Muscle of leg (tissue), 16 donors: ENCODE results near the gene AIP. TPM values are rescaled to one million over a fixed set of nuclear protein-coding genes. Genes with fewer than 3 reads are reported as not detected.

ENCODE experiments used
- DNase-seq: peaks from one replicate; pipeline ENCODE4 v3.0.0; 2013
- H3K27ac ChIP-seq: one replicate; pipeline ENCODE4 v1.5.1; 2013; ENCODE audit warnings: mild to moderate bottlenecking, low read length, control low read depth
- H3K27me3 ChIP-seq: one replicate; pipeline ENCODE4 v1.6.1; 2013; ENCODE audit warnings: low read length; ENCODE audit not compliant: control insufficient read depth, insufficient read depth
- H3K36me3 ChIP-seq: one replicate; pipeline ENCODE4 v1.6.1; 2013; ENCODE audit warnings: low read length; ENCODE audit not compliant: control insufficient read depth, insufficient read depth
- H3K4me1 ChIP-seq: one replicate; pipeline ENCODE4 v1.6.1; 2013; ENCODE audit warnings: low read length; ENCODE audit not compliant: control insufficient read depth, insufficient read depth
- H3K4me3 ChIP-seq: one replicate; pipeline ENCODE4 v1.5.1; 2013; ENCODE audit warnings: low read length, control low read depth
- H3K9me3 ChIP-seq: replicated peaks from 2 replicates; pipeline ENCODE4 v1.6.1; 2013; ENCODE audit warnings: low read depth, low read length; ENCODE audit not compliant: control insufficient read depth
- WGBS: methylation state at CpG from one replicate; pipeline ENCODE4 v1.1.5; 2013; ENCODE audit warnings: missing lambda C conversion rate; ENCODE audit not compliant: insufficient coverage; 5-methylcytosine and 5-hydroxymethylcytosine counted together
- long read RNA-seq, 11 donors: transcript quantifications; one replicate each; lab custom pipeline, GENCODE V29; 2026
- polyA plus RNA-seq, 8 donors: library from polyadenylated mRNA; unstranded; fragments of 120-200 nt; gene quantifications; one replicate each; pipeline versions ENCODE4 v1.2.1 to v1.2.3, GENCODE V29; 2013; ENCODE audit warnings: inconsistent platforms in 1 of 8, low replicate concordance in 1 of 8; ENCODE audit not compliant: insufficient read length in 8 of 8, insufficient read depth in 1 of 8
- total RNA-seq: library from RNA; stranded (reverse); fragments of 120-200 nt; gene quantifications from one replicate; pipeline ENCODE4 v1.2.4, GENCODE V29; 2013

AIP gene
- total RNA-seq = 59.5 TPM
- 10 to 100 TPM; 41.2 to 60.3 (median 52.1) TPM for polyA plus RNA-seq
- long read RNA-seq, donor 1, transcript AIP-201 (6 exons, 1,221 nt) = major isoform, 12 of 12 reads
- long read RNA-seq, donor 1, partial matches to known transcripts = 0 of 12 reads
- long read RNA-seq, donor 1, other reads (novel, unspliced or antisense) = 0 of 12 reads
- long read RNA-seq, donor 2, partial matches to known transcripts = 0 of 4 reads
- long read RNA-seq, donor 2, other reads (novel, unspliced or antisense) = 0 of 4 reads
- long read RNA-seq, donor 3, transcript AIP-201 (6 exons, 1,221 nt) = major isoform, 17 of 19 reads
- long read RNA-seq, donor 3, partial matches to known transcripts = 0 of 19 reads
- long read RNA-seq, donor 3, other reads (novel, unspliced or antisense) = 0 of 19 reads
- long read RNA-seq, donor 4, transcript AIP-201 (6 exons, 1,221 nt) = major isoform, 6 of 7 reads
- long read RNA-seq, donor 4, partial matches to known transcripts = 0 of 7 reads
- long read RNA-seq, donor 4, other reads (novel, unspliced or antisense) = 0 of 7 reads
- long read RNA-seq, donor 5, transcript AIP-201 (6 exons, 1,221 nt) = major isoform, 37 of 37 reads
- long read RNA-seq, donor 5, partial matches to known transcripts = 0 of 37 reads
- long read RNA-seq, donor 5, other reads (novel, unspliced or antisense) = 0 of 37 reads
- long read RNA-seq, donor 6, transcript AIP-201 (6 exons, 1,221 nt) = major isoform, 44 of 46 reads
- long read RNA-seq, donor 6, partial matches to known transcripts = 0 of 46 reads
- long read RNA-seq, donor 6, other reads (novel, unspliced or antisense) = 0 of 46 reads
- long read RNA-seq, donor 7, transcript AIP-201 (6 exons, 1,221 nt) = major isoform, 31 of 31 reads
- long read RNA-seq, donor 7, partial matches to known transcripts = 0 of 31 reads
- long read RNA-seq, donor 7, other reads (novel, unspliced or antisense) = 0 of 31 reads
- long read RNA-seq, donor 8, transcript AIP-201 (6 exons, 1,221 nt) = major isoform, 19 of 27 reads
- long read RNA-seq, donor 8, partial matches to known transcripts = 7 of 27 reads
- long read RNA-seq, donor 8, other reads (novel, unspliced or antisense) = 0 of 27 reads
- long read RNA-seq, donor 9, transcript AIP-201 (6 exons, 1,221 nt) = major isoform, 17 of 17 reads
- long read RNA-seq, donor 9, partial matches to known transcripts = 0 of 17 reads
- long read RNA-seq, donor 9, other reads (novel, unspliced or antisense) = 0 of 17 reads
- long read RNA-seq, donor 10, transcript AIP-201 (6 exons, 1,221 nt) = major isoform, 24 of 25 reads
- long read RNA-seq, donor 10, partial matches to known transcripts = 0 of 25 reads
- long read RNA-seq, donor 10, other reads (novel, unspliced or antisense) = 0 of 25 reads
- long read RNA-seq, donor 11, transcript AIP-201 (6 exons, 1,221 nt) = major isoform, 31 of 31 reads
- long read RNA-seq, donor 11, partial matches to known transcripts = 0 of 31 reads
- long read RNA-seq, donor 11, other reads (novel, unspliced or antisense) = 0 of 31 reads

DNA sequence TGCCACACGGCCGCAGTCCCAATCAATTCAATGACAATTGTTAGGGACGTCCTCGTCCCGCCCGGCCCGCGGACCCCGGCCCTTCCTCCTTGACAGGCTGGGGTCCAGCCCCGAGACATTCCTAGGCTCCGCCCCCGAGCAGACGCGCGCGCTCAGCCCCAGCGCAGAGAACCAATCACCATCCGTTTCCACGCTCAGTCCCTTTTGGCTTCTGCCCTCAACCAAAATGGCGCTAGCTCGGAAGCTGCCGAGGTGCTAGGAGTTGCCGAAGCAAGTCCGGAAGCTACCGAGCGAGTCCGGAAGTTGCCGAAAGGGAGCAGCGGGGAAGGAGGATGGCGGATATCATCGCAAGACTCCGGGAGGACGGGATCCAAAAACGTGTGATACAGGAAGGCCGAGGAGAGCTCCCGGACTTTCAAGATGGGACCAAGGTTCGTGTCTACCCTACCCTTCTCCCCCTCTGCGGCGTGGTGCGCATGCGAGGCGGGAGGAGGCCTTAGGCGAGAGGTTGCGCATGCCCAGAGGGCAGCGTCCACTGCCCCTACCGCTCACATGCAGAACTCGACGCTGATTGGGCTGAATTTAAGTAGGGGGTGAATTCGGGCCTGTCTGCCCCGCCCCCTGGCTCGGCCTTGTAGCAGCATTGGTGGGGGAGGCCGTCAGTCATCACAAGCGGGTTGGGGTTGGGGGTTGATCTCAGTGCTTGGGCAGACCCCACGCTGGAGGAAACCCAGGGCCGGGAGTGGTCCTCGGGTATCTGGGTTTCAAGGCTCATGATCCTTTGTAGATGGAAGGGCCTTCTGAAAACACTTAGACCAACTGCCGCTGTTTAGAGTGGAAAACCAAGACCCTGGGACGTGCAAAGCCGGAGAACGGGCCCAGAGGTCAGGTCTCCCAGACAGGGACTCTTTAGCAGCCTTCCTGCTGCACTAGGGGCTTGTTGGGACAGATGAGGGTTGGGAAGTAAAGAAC is at the start of gene AIP:
Gene AIP, plus strand, starts transcription at position 200 of the 972 bp plus-strand sequence. Its CDS starts 133 bp downstream, at position 333.
- Histone ChIP-seq H3K27me3 (no peaks in the 10 kb centered on the region), H3K4me3 (peak within 1 kb of the TSS; percentile 72), H3K4me1 (peaks cover 17% of the 10 kb centered on the region), H3K27ac (peak within 1 kb of the TSS; percentile 95), H3K9me3 (peaks cover 2% of the 10 kb centered on the region), H3K36me3 (peaks cover 22% of the 10 kb centered on the region)
- WGBS = 4% methylated on average over 54 of the region's 60 CpGs
- peak; percentile 100 for DNase-seq

DNA sequence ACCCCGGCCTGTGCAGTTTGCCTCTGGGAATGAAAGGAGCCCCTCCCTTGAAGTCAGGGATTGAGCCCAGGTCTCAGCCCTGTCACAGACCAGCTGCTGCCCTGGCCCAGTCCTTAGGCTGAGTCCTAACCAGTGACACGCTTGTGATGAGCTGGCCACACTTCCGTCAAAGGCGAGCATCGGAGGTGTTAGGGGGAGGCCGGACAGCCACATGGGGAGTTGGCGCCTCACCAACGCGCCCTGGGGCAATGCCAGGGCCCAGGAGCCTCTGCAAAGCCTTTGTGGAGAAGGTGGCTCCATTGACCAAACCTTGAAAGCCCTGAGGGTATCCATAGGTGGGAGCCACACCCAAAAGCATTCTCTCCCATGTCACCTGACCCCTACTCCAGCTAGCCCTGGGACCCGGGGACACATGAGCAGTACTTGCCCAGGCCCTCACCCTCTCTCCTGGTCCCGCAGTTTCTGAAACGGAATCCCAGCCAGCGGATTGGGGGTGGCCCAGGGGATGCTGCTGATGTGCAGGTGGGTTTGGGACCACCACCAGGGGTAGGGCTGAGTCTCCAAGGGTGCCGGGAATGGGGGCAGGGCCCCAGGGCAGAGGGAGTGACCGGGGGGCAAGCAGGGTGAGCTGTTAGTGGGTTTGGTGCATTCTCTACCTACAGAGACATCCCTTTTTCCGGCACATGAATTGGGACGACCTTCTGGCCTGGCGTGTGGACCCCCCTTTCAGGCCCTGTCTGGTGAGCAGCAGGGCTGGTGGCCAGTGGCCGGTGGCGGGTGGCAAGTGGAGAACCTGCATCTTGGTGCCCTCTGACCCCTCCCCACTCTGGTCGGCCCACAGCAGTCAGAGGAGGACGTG is 49.1 kb upstream of the AIP start:
- WGBS = 86% methylated on average over 15 of the region's 22 CpGs
- Histone ChIP-seq H3K4me1 (peaks cover 21% of the 10 kb centered on the region), H3K9me3 (no peaks in the 10 kb centered on the region), H3K27ac (no peak overlapping the region), H3K4me3 (no peak overlapping the region), H3K36me3 (peaks cover 72% of the 10 kb centered on the region), H3K27me3 (no peaks in the 10 kb centered on the region)
- no peak for DNase-seq

DNA sequence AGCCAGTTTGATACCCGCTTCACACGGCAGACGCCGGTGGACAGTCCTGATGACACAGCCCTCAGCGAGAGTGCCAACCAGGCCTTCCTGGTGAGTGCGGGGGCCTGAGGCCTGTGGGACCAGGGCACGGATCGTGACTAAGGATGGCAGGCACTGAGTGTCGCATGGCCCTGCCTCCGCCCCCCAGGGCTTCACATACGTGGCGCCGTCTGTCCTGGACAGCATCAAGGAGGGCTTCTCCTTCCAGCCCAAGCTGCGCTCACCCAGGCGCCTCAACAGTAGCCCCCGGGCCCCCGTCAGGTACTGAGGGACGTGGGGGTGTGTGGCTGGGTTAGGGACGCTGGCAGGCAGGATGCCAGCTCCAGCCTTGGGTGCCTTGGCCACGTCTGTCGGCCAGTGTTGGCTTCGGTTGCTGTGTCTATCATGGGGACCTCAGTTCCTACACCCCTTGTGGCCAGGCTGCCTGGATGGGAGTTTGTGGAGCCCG is 48.4 kb upstream of the AIP start:
- Histone ChIP-seq H3K4me1 (peaks cover 21% of the 10 kb centered on the region), H3K4me3 (no peak overlapping the region), H3K27ac (no peak overlapping the region), H3K27me3 (no peaks in the 10 kb centered on the region), H3K9me3 (no peaks in the 10 kb centered on the region), H3K36me3 (peaks cover 75% of the 10 kb centered on the region)
- 76% methylated on average over 13 of the region's 23 CpGs for WGBS
- no peak for DNase-seq

DNA sequence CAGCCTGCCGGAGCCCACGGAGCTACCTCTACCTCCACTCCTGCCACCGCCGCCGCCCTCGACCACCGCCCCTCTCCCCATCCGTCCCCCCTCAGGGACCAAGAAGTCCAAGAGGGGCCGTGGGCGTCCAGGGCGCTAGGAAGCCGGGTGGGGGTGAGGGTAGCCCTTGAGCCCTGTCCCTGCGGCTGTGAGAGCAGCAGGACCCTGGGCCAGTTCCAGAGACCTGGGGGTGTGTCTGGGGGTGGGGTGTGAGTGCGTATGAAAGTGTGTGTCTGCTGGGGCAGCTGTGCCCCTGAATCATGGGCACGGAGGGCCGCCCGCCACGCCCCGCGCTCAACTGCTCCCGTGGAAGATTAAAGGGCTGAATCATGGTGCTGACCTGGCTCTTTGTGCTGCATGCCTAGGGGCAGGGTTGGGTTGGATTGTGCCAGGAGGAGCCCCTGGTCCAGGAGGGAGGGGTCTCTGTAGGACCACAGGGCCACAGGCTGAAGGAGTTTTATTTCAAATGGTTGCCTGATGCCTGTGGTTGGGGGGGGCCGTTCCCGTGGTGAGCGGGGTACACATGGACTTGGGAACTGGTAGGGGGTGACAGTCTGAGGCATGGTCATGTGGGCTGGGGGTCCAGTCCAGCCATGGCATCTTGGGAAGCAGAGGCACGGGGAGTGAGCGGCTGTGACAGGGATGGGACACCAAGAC is 47.6 kb upstream of the AIP start:
- no peak for DNase-seq
- Histone ChIP-seq H3K27ac (no peak overlapping the region), H3K4me3 (no peak overlapping the region), H3K9me3 (no peaks in the 10 kb centered on the region), H3K27me3 (no peaks in the 10 kb centered on the region), H3K4me1 (peaks cover 23% of the 10 kb centered on the region), H3K36me3 (peaks cover 76% of the 10 kb centered on the region)
- WGBS = 91% methylated on average over 11 of the region's 26 CpGs

DNA sequence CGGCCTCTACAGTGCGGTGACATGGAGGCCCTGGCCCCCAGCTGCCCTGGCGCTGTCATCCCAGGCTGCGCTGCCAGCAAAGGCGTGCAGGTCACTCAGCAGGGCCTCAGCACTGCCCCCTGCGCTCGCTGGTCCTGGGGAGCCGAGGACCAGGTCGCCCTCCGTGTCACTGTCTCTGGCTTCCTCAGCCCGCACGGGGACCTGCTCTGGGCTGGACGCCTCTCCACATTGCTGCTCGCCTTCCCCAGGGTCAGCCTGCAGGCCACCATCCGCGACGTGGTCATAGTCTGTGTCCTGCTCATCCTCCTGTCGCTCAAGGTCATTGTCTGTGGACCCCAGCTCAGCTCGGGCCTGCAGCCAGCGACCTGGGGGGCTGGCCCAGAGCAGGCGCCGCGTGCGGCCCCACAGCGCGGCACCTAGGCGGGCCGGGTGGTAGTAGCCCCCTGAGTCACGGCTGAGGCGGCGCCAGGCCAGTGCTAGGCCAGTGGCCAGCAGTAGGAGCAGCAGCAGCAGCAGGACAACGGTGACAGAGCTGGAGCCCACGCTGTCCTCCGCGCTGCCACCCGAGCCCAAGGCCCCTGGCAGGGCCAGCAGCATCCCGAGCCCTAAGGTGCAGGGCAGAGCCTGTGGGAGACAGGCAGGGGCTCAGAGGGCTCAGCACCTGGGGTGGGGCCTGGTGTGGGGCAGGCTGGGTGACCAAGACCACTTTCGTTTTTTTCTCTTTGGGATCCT is 46.9 kb upstream of the AIP start:
- Histone ChIP-seq H3K27me3 (no peaks in the 10 kb centered on the region), H3K36me3 (peaks cover 77% of the 10 kb centered on the region), H3K27ac (peak overlapping the region; percentile 20), H3K4me3 (no peak overlapping the region), H3K9me3 (no peaks in the 10 kb centered on the region), H3K4me1 (peaks cover 23% of the 10 kb centered on the region)
- no peak for DNase-seq
- WGBS = 86% methylated on average over 38 of the region's 38 CpGs

DNA sequence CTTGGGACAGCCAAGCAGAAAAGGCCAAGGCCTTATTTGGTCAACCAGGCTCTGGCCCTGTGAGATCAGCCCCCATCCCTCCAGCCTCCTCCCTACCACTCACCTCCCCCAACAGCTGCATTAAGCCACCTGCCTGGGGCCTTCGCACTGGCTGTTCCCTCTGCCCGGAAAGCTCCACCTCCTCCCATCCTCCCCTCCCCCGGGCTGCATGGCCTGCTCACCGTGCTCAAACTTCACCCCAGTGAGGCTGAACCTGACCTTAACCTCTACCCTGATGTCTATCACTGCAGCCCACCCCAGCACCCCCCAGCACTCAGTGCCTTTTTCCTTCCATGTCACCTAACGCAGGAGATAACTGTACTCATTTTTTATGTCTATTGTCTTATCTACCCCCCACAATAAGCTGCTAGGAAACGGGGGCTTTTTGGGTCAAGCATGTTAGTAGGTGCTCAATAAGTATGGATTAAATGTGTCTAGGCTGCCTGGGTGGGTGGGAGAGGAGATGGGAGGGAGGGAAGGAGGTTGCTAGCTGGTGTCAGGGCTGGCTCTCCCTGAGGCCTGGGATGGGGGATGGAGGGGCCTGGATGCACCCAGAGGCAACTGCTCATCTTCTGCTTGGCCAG is 46.3 kb upstream of the AIP start:
- Histone ChIP-seq H3K36me3 (peaks cover 75% of the 10 kb centered on the region), H3K4me1 (peaks cover 23% of the 10 kb centered on the region), H3K4me3 (no peak overlapping the region), H3K27me3 (no peaks in the 10 kb centered on the region), H3K27ac (peak overlapping the region; percentile 20), H3K9me3 (no peaks in the 10 kb centered on the region)
- no peak for DNase-seq
- WGBS = 19% methylated on average over 4 of the region's 6 CpGs

- DNase-seq = no peak
- Histone ChIP-seq H3K9me3 (no peaks in the 10 kb centered on the region), H3K4me3 (peak within 1 kb of the TSS; percentile 10), H3K4me1 (peaks cover 25% of the 10 kb centered on the region), H3K27ac (peak within 1 kb of the TSS; percentile 17), H3K27me3 (no peaks in the 10 kb centered on the region), H3K36me3 (peaks cover 74% of the 10 kb centered on the region)
- 63% methylated on average over 13 of the region's 26 CpGs for WGBS
Measured at GRCh38 chr11:67437082-67437808, 45.6 kb upstream of the AIP start, which contains the start of gene PTPRCAP. TSS of gene PTPRCAP (minus strand) at chr11:67437682. CDS start at chr11:67437619, 63 bp downstream.
